Rectal smooth muscle tissue (tissue), 1 donor: ENCODE results near the gene VASH2.
A peak's percentile ranks its signal among the peaks of the same experiment; 100 is the strongest.

Experiments
- H3K27ac ChIP-seq: one replicate; pipeline ENCODE4 v1.7.0; 2013; ENCODE audit warnings: low read depth, low read length, inconsistent platforms
- H3K27me3 ChIP-seq: one replicate; pipeline ENCODE4 v1.7.0; 2013; ENCODE audit warnings: low read length; ENCODE audit not compliant: control insufficient read depth, insufficient read depth
- H3K36me3 ChIP-seq: one replicate; pipeline ENCODE4 v1.7.0; 2013; ENCODE audit warnings: low read length; ENCODE audit not compliant: control insufficient read depth, insufficient read depth
- H3K4me1 ChIP-seq: one replicate; pipeline ENCODE4 v1.7.0; 2013; ENCODE audit warnings: low read length; ENCODE audit not compliant: control insufficient read depth, insufficient read depth
- H3K4me3 ChIP-seq: one replicate; pipeline ENCODE4 v1.7.0; 2013; ENCODE audit warnings: low read length
- H3K9ac ChIP-seq: one replicate; pipeline ENCODE4 v1.7.0; 2013; ENCODE audit warnings: low read length

The VASH2 gene

DNA sequence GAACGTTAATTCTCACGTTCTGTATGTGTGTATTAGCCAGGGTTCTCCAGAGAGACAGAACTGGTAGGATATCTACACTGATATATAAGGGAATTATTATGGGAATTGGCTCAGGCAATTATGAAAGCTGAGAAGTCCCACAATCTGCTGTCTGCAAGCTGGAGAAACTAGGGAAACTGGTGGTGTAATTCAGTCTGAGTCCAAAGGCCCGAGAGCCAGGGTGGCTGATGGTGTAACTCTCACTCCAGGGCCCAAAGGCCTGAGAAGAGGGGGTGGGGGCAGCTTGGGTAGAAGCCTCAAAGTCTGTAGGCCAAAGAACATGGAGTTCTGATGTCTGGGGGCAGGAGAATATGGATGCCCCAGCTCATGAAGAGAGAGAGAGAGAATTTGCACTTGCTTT lies 13.3 kb upstream of the VASH2 start:
- H3K9ac ChIP-seq: no peak overlapping the region
- no peaks in the 10 kb centered on the region for H3K4me1 ChIP-seq
- no peak overlapping the region for H3K27ac ChIP-seq
- H3K36me3 ChIP-seq: no peaks in the 10 kb centered on the region
- H3K4me3 ChIP-seq: no peak overlapping the region
- H3K27me3 ChIP-seq: no peaks in the 10 kb centered on the region

DNA sequence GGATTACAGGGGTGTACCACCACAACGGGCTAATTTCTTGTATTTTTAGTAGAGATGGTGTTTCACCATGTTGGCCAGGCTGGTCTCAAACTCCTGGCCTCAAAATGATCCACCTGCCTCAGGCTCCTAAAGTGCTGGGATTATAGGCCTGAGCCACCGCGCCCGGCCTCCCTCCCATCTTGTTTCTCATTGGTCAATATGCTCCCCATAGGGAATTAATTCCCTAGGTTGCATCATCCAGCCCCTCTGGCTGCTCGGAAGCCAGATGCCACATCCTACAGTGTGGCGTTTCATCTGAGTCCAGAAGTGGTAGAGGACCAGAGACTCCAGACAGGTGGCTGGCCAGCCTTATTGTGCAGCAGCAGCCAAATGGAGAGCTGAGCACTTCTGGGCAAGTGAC lies 11.5 kb upstream of the VASH2 start:
- Histone ChIP-seq H3K27me3 (no peaks in the 10 kb centered on the region), H3K4me3 (no peak overlapping the region), H3K27ac (no peak overlapping the region), H3K9ac (no peak overlapping the region), H3K36me3 (no peaks in the 10 kb centered on the region), H3K4me1 (no peaks in the 10 kb centered on the region)

DNA sequence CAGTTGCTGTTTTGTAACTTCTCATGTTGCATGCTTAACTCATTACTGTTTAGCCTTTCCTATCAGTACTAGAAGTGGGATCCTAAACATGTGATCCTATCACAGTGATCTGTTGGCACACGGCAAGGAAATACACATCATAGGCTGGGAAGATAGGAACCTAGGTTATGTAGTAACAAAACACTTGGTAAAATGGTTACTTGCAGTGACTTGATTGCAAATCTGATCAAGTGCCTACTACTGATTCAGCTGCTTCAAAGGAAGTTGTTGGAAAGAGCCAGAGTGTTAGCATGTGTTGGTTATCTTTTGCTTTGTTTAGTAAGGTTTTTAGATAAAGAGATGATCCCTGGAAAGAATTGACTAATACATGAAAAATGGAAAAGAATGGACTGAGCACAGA lies 8.9 kb upstream of the VASH2 start:
- no peak overlapping the region for H3K9ac ChIP-seq
- H3K27me3 ChIP-seq: no peaks in the 10 kb centered on the region
- H3K27ac ChIP-seq: no peak overlapping the region

DNA sequence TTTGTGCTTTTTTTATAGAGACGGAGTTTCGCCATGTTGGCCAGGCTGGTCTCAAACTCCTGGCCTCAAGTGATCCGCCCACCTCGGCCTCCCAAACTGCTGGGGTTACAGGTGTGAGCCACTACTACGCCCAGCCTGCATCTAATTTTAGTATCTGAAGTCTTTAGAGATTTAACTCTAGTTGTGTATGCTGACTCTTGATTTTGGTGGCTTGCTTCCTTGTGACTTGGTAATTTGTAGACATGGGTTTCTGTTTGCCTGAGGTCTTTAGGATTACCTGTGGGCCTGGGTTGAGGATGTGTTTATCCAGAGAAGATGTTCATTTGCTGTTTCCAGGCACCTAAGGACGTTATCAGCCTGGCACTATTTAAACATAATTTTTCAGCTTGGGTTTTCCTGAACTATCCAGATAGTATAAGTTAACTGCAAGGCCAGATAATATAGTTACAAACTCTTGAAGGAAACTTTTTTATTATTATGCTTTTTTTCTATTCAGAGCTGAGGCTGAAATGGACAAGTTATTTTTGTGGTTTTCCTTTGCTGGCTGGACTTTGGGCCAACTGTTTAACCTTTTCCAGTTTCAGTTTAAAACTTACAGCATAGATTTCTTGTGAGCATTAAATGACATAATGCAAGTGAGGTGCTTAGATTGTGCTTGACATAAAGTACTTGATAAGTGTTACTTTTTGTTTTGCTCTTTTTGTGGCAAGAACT lies 7.5 kb upstream of the VASH2 start:
- Histone ChIP-seq H3K27ac (no peak overlapping the region), H3K36me3 (no peaks in the 10 kb centered on the region), H3K4me3 (no peak overlapping the region), H3K9ac (no peak overlapping the region), H3K4me1 (no peaks in the 10 kb centered on the region), H3K27me3 (no peaks in the 10 kb centered on the region)

More for the DNA sequence above, 8.9 kb upstream of the VASH2 start:
- no peak overlapping the region for H3K4me3 ChIP-seq
- no peaks in the 10 kb centered on the region for H3K4me1 ChIP-seq
- no peaks in the 10 kb centered on the region for H3K36me3 ChIP-seq

DNA sequence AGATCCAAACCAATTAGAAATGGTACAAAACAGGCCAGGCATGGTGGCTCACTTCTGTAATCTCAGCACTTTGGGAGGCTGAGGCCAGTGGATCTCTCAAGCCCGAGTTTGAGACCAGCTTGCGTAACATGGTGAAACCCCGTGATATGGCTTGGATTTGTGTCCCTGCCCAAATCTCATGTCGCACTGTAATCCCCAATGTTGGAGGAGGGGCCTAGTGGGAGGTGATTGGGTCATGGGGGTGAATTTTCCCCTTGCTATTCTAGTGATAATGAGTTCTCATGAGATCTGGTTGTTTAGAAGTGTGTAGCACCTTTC lies 7.0 kb upstream of the VASH2 start:
- H3K27ac ChIP-seq: no peak overlapping the region
- no peak overlapping the region for H3K4me3 ChIP-seq
- H3K4me1 ChIP-seq: no peaks in the 10 kb centered on the region
- H3K9ac ChIP-seq: no peak overlapping the region
- no peaks in the 10 kb centered on the region for H3K27me3 ChIP-seq
- no peaks in the 10 kb centered on the region for H3K36me3 ChIP-seq

DNA sequence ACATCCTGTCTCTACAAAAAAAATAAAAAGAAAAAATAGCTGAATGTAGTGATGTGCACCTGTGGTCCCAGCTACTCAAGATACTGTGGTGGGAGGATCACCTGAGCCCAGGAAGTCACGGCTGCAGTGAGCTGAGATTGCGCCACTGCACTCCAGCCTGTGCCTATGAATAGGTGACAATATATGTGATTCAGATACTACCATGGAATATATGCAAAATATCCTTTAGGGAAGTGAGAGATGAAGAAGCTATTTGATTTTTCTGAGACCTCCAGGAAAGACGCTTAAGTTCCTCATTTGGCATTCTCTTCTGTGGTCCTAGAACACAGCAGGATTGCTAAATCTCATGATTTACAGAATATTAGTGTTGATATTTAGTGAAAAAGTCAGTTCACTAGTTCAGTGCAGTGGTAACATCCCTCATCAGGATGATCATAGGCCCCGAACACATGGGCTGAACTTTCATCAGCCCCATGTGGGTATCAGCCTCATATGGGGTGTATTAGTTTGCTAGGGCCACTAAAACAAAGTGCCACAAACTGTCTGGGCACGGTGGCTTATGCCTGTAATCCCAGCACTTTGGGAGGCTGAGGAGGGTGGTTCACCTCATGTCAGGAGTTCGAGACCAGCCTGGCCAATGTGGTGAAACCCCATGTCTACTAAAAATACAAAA lies 6.0 kb upstream of the VASH2 start:
- no peaks in the 10 kb centered on the region for H3K4me1 ChIP-seq
- no peaks in the 10 kb centered on the region for H3K36me3 ChIP-seq
- H3K4me3 ChIP-seq: no peak overlapping the region
- no peak overlapping the region for H3K27ac ChIP-seq
- no peaks in the 10 kb centered on the region for H3K27me3 ChIP-seq
- H3K9ac ChIP-seq: no peak overlapping the region

DNA sequence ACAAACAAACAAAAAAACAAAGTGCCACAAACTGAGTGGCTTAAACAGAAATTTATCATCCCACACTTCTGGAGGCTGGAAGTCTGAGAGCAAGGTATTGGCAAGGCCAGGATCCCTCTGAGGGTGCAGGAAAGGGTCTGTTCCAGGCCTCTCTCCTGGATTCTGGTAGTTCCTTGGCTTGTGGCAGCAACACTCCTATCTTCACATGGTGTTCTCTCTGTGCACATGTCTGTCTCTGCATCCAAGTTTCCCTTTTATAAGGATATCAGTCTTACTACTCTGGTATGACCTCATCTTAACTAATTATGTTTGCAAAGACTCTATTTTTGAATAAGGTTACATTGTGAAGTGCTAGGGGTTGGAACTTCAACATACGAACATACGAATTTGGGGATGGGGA lies 5.3 kb upstream of the VASH2 start:
- H3K4me1 ChIP-seq: no peaks in the 10 kb centered on the region

DNA sequence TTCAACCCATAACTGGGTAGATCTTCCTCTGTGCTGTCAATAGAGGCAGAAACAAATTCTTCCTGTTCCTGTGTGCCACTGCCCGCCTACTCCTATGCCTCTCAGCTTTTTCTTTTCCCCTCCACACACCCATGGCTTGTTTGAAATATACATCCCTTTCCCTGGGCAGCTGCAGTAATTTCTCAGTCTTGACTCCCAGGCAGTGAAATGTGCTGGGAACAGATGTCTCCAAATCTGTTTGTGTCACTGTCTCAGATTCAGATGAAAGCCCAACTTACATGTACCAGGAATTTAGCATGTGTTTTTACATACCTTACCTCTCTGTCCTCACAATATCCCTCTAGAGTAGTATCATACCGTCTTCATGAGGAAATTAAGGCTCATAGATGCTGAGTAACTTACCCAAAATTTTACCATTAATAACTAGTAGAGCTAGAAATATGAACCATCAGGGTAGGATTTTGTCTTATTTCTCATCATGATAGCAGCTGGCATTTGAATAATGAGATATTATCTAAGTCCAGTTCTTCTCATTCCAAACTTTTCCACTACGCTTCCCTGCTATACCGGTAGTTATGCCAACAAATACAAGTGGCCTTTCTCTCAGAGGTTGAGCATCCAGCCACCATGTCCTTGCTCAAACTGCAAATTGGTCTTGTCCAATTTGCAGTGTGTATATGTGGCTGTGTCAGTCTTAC lies 4.7 kb upstream of the VASH2 start:
- H3K36me3 ChIP-seq: no peaks in the 10 kb centered on the region
- no peak overlapping the region for H3K9ac ChIP-seq
- no peaks in the 10 kb centered on the region for H3K4me1 ChIP-seq
- H3K4me3 ChIP-seq: no peak overlapping the region
- H3K27ac ChIP-seq: no peak overlapping the region
- H3K27me3 ChIP-seq: no peaks in the 10 kb centered on the region

More for the DNA sequence above, 5.3 kb upstream of the VASH2 start:
- H3K27me3 ChIP-seq: no peaks in the 10 kb centered on the region
- H3K36me3 ChIP-seq: no peaks in the 10 kb centered on the region
- no peak overlapping the region for H3K9ac ChIP-seq
- no peak overlapping the region for H3K4me3 ChIP-seq
- H3K27ac ChIP-seq: no peak overlapping the region

DNA sequence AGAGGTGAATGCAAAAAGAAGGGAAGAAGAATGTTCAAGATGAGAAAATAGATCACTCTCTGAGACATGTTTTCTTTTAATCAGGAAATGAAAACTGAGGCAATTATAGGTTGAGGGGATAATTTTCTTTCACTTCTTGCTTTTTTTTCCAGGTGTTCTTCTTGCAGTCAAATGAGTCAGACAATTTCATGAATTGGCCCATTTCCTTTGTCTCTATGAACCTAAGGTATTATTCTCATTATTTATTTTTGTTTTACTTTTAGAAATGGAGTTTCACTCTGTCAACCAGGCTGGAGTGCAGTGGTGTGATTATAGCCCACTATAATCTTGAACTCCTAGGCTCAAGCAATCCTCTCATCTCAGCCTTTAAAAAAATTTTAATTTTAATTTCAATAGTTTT lies 3.5 kb upstream of the VASH2 start:
- H3K4me3 ChIP-seq: no peak overlapping the region
- no peaks in the 10 kb centered on the region for H3K36me3 ChIP-seq
- no peak overlapping the region for H3K9ac ChIP-seq
- no peaks in the 10 kb centered on the region for H3K4me1 ChIP-seq
- H3K27ac ChIP-seq: no peak overlapping the region
- no peaks in the 10 kb centered on the region for H3K27me3 ChIP-seq

DNA sequence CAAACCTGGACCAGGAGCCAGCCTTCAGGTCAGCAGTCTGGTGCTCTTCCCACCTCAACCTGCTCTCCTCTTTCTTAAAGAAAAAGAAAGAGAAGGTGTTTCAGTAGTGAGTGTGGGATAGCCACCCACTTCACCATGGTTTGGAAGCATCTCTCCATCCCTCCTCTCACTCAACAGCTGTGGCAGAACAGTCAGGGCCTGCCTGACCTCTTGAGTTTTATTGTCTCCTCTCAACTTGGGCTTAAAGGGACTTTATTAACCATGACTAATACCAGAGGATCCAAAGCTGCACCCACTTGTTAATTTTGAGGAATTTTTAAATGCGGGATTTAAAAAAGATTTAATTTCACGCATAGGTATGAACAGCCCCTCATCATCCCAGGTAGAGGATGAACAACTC lies 570 bp upstream of the VASH2 start:
- Histone ChIP-seq H3K4me1 (no peaks in the 10 kb centered on the region), H3K27ac (no peak overlapping the region), H3K36me3 (no peaks in the 10 kb centered on the region), H3K4me3 (peak overlapping the region; percentile 72), H3K27me3 (no peaks in the 10 kb centered on the region), H3K9ac (peak overlapping the region; percentile 32)

DNA sequence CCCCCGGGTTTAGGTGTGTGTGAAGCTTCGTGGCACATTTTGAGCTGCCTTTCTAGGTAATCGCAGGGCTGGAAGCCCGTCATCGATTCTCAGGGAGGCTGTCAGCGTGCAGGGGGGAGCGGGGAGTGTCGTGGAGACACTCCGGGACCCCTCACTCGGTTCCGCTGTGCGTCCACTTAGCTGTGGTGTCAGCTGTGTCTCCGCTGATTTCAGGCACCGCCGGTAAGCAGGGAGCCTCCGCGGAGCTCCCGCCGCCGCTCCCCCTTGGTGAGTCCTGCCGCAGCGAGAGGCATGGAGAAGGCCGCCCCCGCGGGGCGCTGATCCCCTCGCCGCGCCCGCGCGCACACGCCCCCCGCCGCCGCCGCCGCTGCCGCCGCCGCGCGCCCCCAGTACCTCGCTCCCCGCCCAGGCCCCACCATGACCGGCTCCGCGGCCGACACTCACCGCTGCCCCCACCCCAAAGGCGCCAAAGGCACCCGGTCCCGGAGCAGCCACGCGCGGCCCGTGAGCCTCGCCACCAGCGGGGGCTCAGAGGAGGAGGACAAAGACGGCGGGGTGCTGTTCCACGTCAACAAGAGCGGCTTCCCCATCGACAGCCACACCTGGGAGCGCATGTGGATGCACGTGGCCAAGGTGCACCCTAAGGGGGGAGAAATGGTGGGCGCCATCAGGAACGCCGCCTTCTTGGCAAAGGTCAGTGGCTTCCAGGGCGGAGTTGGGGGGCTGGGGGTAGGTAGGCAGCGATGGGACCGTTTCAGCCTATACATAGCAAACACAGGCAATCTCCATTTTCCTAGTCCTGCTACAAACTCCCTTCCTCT lies 995 bp downstream of the VASH2 start:
- Histone ChIP-seq H3K27me3 (no peaks in the 10 kb centered on the region), H3K4me1 (no peaks in the 10 kb centered on the region), H3K27ac (no peak overlapping the region), H3K4me3 (peak overlapping the region; percentile 72), H3K9ac (no peak overlapping the region), H3K36me3 (no peaks in the 10 kb centered on the region)

DNA sequence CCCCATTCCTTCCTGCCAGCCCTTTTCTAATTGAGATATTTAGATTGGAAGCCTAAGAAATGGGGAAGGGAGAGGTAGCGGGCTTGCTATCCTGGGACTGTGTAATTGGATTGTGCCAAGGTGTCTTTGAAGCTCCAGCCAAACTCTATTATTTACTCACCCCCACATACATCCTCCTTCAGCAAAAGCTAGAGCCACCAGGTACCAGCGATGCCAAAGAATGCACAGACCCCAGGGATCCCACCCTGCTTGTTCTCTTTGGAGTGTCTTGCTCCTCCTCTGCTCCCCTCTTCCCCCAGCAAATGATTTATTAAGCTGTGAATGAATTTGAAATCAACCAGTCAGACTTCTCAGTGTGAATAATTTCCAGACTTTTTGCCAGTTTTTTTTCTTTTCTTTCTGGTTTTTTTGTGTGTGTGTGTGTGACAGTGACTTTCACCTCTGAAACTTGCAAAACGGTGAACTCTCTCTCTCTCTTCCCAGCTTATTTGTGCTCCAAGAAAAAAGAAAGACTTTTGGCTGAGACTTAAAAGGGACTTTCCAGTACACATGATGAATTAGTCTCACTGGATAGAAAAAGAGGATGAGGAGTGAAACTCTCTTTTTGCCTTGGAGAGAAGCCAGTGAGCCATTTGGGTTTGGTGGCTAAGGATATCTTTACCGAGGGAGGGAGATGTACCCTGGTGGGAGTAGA lies 1.8 kb downstream of the VASH2 start:
- H3K27me3 ChIP-seq: no peaks in the 10 kb centered on the region
- no peaks in the 10 kb centered on the region for H3K36me3 ChIP-seq
- no peak overlapping the region for H3K9ac ChIP-seq
- H3K27ac ChIP-seq: no peak overlapping the region
- no peaks in the 10 kb centered on the region for H3K4me1 ChIP-seq
- H3K4me3 ChIP-seq: peak overlapping the region; percentile 40
